HG03378 (cell line): ENCODE data around the gene ABCA2.

ENCODE experiments used
- ATAC-seq: cut with Tn5 transposase; IDR thresholded peaks from one replicate; pipeline ENCODE4 v1.9.1; 2021; ENCODE audit warnings: mild to moderate bottlenecking, moderate library complexity; ENCODE audit not compliant: unreplicated experiment

Gene ABCA2

DNA sequence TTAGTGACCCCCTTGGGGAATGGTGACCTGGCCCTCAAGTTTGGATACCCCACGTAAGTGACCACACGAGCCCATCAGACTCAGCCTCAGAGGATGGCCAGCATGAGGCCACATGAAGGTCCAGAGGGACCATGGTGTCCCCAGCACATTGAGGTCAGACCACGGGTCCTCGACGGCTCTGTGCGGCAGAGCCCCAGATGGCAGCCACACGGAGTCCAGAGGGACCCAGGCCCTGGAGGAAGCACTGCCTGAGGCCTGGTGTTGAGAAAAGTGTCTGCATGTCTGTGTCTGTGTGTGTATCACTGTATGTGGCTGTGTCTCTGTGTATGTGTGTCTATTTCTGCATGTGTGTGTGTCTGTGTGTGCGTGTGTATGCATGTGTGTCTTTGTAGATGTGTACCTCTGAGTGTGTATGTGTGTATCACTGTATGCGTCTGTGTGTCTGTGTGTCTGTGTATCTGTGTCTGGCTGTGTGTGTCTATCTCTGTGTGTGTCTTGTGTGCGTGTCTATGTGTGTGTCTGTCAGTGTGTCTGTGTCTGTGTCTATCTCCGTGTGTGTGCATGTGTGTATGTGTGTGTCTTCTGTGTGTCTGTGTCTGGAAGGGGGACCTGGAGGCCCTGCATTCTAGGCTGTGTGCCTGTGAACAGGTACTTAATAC is 44.3 kb downstream of the ABCA2 start:
- ATAC-seq: no peak

DNA sequence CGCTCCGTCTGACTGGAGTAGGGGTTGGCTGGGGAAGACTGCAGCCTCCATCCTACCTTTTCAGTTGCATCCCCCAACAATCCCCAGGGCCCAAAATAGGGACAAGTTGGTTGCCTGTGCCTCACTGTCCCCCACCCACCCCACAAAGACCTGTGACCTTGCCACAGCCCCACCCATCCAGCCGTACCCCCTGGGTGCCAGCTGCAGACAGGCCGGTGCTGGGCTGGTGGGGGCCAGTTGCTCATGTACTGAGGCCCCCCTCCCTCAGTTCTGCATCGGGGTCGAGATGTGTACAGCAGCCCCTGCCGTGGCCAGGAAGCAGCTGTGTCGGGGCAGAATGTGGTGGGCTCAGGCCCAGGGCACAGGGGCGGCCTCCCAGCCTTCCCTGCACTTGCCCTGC is 44.9 kb downstream of the ABCA2 start:
- no peak for ATAC-seq

- no peak for ATAC-seq
These were observed 45.6 kb downstream of the ABCA2 start, which contains the start of gene LCNL1 for GRCh38 chr9:136982232-136983051. LCNL1 (plus strand) TSS chr9:136982993; CDS start chr9:136983587, 594 bp downstream.

GRCh38 chr9:136981588-136982231 is 46.3 kb downstream of the ABCA2 start:
- ATAC-seq: no peak

GRCh38 chr9:136980669-136981478 is 47.2 kb downstream of the ABCA2 start:
- ATAC-seq: no peak

GRCh38 chr9:136979769-136980587 is 48.1 kb downstream of the ABCA2 start:
- no peak for ATAC-seq

DNA sequence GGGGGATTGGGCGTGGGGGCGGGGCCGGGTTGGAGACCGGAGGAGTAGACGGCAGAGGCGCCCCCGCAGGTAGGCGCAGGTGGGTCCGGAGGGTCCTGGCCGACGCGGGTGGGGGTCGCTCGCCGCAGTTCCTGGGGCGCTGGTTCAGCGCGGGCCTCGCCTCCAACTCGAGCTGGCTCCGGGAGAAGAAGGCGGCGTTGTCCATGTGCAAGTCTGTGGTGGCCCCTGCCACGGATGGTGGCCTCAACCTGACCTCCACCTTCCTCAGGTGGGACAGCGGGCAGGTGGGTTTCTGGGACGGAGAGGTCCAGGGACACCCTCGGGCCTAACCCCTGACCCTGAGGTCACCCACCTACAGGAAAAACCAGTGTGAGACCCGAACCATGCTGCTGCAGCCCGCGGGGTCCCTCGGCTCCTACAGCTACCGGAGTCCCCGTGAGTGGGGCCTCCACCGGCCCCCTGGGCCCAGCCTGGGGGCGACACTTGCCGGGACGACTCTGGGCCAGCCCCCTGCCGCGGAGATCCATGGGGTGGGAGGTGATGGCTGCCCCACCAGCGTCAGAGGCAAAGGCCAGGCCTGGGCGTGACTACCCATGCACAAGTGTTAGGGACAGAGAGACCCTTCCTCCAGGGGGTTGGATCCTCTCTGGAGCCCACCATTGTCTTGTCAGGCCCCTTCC is 49.0 kb downstream of the ABCA2 start:
- no peak for ATAC-seq

DNA sequence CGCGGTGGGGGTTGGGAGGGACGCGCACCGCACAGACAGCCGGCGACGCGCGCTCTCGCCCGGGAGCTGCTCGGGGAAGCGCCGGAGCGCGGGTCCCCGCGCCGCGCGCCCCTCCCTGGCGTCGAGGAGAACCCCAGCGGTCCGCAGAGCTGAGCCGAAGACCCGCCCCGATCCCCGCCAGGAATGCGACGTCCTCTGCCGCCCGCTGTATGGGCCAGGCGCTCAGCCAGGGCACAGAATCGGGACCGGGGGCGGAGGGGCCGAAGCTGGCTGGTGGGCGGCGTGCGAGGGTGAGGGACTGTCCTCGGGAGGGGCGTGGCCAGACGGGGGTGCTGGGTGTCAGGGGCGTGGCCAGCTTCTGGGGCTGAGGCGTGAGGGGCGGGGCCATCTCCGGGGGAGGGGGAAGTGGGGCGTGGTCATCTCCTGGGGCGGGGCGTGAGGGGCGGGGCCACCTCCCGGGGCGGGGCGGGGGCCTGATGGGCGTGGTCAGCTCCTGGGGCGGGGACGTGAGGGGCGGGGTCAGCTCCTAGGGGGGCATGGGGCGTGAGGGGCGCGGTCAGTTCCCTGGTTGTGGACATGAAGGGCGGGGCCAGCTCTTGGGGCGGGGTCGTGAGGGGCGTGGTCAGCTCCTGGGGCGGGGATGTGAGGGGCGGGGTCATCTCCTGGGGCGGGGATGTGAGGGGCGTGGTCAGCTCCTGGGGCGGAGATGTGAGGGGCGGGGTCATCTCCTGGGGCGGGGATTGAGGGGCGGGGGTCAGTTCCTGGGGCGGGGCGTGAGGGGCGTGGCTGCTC is 49.8 kb downstream of the ABCA2 start:
- ATAC-seq: no peak

DNA sequence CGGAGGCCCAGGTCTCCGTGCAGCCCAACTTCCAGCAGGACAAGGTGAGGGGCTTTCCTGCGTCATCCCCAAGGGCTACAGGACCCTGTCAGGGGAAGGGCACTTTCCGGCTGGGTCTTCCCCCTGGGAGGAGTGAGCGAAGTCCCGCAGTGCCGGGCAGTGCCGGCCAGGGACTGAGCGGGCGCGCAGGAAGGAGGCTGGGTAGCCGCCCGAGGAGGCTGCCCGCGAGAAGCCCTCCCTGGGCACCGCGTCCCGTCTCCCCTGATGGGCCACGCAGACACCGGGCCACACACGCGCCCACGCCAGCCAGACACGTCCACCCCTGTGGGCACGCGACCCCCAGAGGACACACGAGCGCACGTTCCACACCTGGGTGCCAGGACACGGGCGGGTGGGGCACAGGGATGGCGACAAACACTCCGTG is 50.4 kb downstream of the ABCA2 start:
- no peak for ATAC-seq

- no peak for ATAC-seq
These were observed 50.8 kb downstream of the ABCA2 start, which contains the start of gene PTGDS for GRCh38 chr9:136977223-136977622. PTGDS (plus strand) TSS chr9:136977504; CDS start chr9:136977579, 75 bp downstream.

DNA sequence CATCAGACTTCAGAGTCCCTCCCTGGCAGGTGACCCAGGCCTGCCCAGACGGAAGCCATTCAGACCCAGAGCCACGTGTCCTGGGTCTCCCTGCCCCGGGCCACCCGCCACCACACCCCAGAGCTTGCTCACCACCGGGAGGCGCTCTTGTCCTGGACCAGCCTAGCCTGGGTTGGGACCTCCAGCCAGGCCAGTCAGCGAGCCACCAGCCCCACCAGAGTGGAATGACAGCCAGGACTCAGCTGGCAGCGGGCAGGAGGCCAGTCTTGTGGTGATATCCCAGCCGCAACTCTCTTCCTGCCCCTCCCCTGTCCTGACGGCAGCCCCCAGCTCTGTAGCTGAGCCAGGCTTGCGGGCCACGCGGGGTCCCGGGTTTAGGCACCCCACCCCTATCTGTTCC is 52.4 kb downstream of the ABCA2 start:
- no peak for ATAC-seq

- ATAC-seq: no peak
These were observed 53.1 kb downstream of the ABCA2 start for GRCh38 chr9:136974817-136975535.

DNA sequence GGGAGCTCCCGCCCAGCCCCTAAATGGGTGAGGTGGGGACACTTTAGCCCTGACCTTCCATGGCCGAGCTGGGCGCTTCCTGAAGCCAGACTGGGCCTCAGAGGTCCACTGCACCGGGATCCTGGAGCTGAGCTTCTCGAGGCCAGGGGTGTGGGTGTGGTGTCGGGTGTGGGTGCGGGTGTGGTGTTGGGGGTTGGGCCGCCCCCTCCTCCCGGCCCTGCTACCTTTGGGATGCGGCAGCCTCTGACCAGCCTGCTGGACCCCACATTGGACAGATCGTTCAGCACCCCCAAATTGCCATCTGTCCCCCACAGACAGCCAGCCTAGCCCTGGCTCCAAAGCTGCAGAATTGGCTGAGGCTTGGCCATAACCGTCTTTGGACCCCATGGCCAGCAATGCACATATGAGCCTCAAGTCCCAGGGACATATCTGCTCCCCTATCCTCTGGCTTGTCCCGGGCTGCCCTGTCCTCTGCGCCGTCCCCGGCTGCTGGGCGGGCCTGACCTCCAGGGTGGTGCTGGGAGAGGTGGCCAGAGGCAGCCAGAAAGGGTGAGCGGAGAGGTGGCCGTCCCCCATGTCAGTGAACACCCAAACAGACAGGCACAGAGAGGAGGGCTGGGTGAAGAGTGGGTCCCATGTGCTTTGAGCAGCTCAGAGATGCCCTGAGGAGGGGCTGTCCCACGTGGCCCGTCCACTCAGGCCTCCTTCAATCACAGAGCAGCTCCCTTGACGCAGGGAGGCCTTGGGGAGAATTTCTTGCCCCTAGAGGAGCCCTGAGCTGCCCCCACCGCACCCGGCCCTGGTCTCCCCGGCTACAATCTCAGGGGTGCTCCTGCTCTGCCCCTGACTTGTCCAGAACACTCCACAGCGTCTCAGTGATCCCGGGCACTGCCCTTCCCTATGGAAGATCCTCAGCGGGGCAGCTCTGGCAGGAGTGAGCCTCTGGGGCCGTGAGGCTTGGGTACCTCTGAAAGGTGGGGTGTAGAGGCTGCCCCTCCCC is 54.1 kb downstream of the ABCA2 start:
- no peak for ATAC-seq

- no peak for ATAC-seq
These were observed 55.3 kb downstream of the ABCA2 start for GRCh38 chr9:136972743-136973142.

DNA sequence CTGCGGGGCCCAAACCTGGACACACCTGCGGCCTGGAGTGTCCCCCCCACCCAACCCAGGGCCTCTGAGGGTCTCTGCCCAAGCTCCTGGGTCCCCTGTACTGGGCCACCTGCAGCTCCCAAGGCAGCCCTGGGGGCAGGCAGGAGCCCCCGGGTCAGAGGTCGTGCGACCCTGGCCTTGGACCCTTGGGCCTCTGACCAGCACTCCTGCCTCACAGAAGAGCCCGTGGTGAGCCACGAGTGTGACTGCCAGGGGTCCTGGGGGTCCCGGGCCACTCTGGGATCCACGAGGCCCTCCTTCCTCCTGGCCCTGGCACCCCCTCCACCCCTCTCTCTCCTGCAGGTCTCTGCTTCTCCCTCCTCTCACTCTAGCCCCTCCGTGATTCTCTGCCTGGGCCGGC is 55.7 kb downstream of the ABCA2 start:
- no peak for ATAC-seq

- no peak for ATAC-seq
These were observed 56.3 kb downstream of the ABCA2 start for GRCh38 chr9:136971746-136972145.

DNA sequence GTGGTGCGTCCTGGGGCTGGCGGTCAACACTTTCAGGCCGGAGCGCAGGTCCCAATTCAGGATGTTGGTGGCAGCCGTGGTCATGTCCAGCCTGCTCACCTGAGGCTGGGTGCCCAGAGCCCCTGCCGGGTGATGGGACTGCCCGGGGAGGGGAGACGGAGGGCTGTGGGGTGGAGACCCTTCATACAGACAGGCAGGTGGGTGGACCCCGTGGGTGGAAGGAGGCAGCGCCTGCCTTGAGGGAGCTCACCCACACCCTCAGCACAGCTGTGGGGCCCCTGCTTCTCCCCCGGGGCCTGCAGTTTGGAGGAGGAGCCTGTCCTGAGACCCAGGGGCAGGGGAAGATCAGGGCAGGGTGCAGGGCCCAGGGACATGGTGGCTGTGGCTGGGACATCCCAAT is 57.7 kb downstream of the ABCA2 start:
- ATAC-seq: no peak
